ENCODE results near the gene YDJC.
A peak's percentile ranks its signal among the peaks of the same experiment; 100 is the strongest.

GRCh38 chr22:21642584-21643448 is 13.0 kb upstream of the YDJC start:
- TF ChIP-seq POLR2A (IDR thresholded peaks at IDR 0.05) = no peak
- TF ChIP-seq, protein P1, sequence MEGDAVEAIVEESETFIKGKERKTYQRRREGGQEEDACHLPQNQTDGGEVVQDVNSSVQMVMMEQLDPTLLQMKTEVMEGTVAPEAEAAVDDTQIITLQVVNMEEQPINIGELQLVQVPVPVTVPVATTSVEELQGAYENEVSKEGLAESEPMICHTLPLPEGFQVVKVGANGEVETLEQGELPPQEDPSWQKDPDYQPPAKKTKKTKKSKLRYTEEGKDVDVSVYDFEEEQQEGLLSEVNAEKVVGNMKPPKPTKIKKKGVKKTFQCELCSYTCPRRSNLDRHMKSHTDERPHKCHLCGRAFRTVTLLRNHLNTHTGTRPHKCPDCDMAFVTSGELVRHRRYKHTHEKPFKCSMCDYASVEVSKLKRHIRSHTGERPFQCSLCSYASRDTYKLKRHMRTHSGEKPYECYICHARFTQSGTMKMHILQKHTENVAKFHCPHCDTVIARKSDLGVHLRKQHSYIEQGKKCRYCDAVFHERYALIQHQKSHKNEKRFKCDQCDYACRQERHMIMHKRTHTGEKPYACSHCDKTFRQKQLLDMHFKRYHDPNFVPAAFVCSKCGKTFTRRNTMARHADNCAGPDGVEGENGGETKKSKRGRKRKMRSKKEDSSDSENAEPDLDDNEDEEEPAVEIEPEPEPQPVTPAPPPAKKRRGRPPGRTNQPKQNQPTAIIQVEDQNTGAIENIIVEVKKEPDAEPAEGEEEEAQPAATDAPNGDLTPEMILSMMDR (IDR thresholded peaks at IDR 0.05) = peak in 6 of 7 experiments; percentile 27 to 57 (median 53)
